HL-60 (cell line): ENCODE data around the gene NACC2.

Source experiments
- DNase-seq, 2 experiments: peaks; one replicate each; pipeline ENCODE4 v3.0.0-alpha.2; 2010 to 2020; ENCODE audit warnings: low read depth in 1 of 2, low spot score in 1 of 2
- H3K27ac ChIP-seq: fragments of 250-450 bp; sonication (Bioruptor Pico); replicated peaks from 2 replicates; pipeline ENCODE4 v1.5.1; 2020; ENCODE audit warnings: mild to moderate bottlenecking, moderate library complexity
- H3K27me3 ChIP-seq: fragments of 250-450 bp; sonication (Bioruptor Pico); 2 replicates; pipeline ENCODE4 v1.5.1; 2021; ENCODE audit warnings: mild to moderate bottlenecking, moderate library complexity; ENCODE audit not compliant: insufficient read depth, poor library complexity, severe bottlenecking
- H3K4me3 ChIP-seq: replicated peaks from 2 replicates; pipeline ENCODE4 v1.5.1; 2011; ENCODE audit warnings: mild to moderate bottlenecking, control low read depth, low read length; ENCODE audit not compliant: insufficient read depth
- GABPA ChIP-seq: IDR thresholded peaks from 2 replicates; pipeline ENCODE4 v1.6.1; 2012; ENCODE audit warnings: low read depth
- POLR2AphosphoS5 ChIP-seq: IDR thresholded peaks from 2 replicates; pipeline ENCODE4 v1.6.1; 2012; ENCODE audit warnings: low read depth
- SPI1 ChIP-seq: IDR thresholded peaks from 2 replicates; pipeline ENCODE4 v1.6.1; 2012; ENCODE audit warnings: low read depth, mild to moderate bottlenecking, borderline replicate concordance
- TF ChIP-seq, protein P1 (sequence below): IDR thresholded peaks from 2 replicates; pipeline ENCODE4 v1.6.1; 2012; ENCODE audit warnings: low read depth; ENCODE audit not compliant: insufficient replicate concordance
- TF ChIP-seq, protein P2 (sequence below): IDR thresholded peaks from one replicate; pipeline ENCODE4 v1.5.1; 2011; ENCODE audit warnings: low read length, control low read depth, inconsistent platforms; ENCODE audit not compliant: insufficient read depth

Gene NACC2

DNA sequence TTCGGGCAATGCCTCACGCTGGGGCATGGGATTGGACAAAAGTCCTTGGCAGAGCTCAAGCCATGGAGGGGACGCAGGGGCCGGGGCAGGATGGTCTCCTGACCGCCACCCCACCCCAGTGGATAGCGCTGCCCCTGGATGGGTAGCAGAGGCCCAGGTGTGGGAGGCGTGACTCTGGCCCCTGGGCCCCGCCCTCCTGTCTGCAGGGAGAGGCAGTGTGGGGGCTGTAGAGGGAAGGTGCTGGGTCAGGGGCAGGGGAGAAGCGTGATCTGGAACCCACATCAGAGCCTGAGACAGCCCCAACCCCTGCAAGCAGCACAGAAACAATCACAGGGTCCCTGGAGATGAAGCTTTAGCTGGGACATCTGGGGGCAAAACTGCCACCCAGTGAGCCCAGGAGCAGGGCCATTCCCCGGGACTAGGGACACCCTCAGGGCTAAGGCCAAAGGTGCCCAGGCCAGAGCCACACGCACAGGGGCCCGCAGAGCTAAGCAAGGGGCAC lies 36.2 kb downstream of the NACC2 start:
- H3K27me3 ChIP-seq = no peaks in the 10 kb centered on the region

DNA sequence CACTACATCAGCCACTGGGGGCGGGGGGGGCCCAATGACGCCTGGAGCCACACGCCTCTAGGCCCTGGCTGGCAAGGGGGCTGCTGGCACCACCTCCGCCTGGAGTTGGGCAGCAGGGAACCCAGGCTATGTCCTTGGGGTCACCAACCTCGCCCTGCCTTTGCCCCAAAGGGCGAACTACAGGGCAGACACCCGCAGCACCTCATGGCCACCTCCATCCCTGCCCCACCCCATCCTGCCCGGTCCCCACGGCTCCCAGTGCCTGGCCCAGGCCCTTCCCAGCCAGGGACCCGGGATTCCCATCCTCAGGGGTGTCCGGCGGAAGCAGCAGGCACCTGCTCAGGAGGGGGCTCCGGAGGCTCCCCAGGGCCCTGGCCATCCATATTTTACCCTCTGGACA lies 37.0 kb downstream of the NACC2 start:
- no peak for DNase-seq
- TF ChIP-seq POLR2AphosphoS5 = no peak
- no peak for TF ChIP-seq GABPA
- TF ChIP-seq, protein P1, sequence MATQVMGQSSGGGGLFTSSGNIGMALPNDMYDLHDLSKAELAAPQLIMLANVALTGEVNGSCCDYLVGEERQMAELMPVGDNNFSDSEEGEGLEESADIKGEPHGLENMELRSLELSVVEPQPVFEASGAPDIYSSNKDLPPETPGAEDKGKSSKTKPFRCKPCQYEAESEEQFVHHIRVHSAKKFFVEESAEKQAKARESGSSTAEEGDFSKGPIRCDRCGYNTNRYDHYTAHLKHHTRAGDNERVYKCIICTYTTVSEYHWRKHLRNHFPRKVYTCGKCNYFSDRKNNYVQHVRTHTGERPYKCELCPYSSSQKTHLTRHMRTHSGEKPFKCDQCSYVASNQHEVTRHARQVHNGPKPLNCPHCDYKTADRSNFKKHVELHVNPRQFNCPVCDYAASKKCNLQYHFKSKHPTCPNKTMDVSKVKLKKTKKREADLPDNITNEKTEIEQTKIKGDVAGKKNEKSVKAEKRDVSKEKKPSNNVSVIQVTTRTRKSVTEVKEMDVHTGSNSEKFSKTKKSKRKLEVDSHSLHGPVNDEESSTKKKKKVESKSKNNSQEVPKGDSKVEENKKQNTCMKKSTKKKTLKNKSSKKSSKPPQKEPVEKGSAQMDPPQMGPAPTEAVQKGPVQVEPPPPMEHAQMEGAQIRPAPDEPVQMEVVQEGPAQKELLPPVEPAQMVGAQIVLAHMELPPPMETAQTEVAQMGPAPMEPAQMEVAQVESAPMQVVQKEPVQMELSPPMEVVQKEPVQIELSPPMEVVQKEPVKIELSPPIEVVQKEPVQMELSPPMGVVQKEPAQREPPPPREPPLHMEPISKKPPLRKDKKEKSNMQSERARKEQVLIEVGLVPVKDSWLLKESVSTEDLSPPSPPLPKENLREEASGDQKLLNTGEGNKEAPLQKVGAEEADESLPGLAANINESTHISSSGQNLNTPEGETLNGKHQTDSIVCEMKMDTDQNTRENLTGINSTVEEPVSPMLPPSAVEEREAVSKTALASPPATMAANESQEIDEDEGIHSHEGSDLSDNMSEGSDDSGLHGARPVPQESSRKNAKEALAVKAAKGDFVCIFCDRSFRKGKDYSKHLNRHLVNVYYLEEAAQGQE = no peak
- TF ChIP-seq SPI1 = no peak
- TF ChIP-seq, protein P2, sequence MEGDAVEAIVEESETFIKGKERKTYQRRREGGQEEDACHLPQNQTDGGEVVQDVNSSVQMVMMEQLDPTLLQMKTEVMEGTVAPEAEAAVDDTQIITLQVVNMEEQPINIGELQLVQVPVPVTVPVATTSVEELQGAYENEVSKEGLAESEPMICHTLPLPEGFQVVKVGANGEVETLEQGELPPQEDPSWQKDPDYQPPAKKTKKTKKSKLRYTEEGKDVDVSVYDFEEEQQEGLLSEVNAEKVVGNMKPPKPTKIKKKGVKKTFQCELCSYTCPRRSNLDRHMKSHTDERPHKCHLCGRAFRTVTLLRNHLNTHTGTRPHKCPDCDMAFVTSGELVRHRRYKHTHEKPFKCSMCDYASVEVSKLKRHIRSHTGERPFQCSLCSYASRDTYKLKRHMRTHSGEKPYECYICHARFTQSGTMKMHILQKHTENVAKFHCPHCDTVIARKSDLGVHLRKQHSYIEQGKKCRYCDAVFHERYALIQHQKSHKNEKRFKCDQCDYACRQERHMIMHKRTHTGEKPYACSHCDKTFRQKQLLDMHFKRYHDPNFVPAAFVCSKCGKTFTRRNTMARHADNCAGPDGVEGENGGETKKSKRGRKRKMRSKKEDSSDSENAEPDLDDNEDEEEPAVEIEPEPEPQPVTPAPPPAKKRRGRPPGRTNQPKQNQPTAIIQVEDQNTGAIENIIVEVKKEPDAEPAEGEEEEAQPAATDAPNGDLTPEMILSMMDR = no peak

More for the DNA sequence above, 36.2 kb downstream of the NACC2 start:
- no peak for DNase-seq
- TF ChIP-seq SPI1 (no peak), GABPA (no peak), POLR2AphosphoS5 (no peak)
- TF ChIP-seq, protein P1 = no peak
- TF ChIP-seq, protein P2 = no peak
- no peak overlapping the region for H3K27ac ChIP-seq
- H3K4me3 ChIP-seq = no peak overlapping the region

DNA sequence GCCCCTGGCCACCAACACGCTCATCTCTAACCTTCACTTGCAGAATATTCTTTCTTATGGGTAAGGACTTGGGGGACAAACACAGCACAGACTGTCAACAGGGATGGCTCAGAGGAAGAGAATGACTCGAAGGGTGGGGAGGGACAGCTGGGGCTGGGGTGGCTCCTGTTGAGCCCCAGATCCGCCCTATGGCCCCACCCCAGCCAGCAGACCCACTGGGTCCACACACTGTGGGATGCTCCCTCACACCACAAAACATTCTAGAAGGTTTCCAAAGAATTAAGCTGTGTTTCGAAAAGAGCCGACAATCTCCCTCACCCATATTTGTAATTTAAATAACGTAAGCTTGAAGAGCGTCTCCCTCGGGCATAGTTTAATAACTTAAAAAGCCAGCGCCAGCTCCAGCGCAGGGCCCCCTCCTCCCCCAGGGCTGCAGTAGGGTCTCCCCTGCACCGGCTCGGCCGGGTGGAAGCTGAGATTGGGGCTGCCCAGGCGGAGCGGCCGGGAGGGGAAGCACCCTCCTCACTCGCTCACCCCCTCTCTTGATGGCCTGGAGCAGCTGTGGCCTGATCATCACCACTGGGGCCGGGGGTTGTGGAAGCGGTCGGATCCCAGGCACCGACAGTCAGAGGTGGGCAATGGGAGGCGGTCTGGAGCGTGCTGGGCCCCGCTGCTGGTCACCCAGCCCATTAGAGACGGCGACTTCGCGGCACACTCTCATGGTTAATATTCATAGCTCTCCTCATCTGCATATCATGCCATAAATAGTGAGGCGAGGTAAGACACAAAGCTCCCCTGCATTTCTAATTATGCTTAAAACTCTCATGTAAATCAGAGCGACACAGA lies 37.6 kb downstream of the NACC2 start:
- H3K27me3 ChIP-seq = no peaks in the 10 kb centered on the region
- H3K4me3 ChIP-seq = no peak overlapping the region
- no peak overlapping the region for H3K27ac ChIP-seq
- TF ChIP-seq, protein P1 = no peak
- TF ChIP-seq POLR2AphosphoS5 (no peak), SPI1 (no peak)
- DNase-seq = no peak

More for the DNA sequence above, 37.0 kb downstream of the NACC2 start:
- Histone ChIP-seq H3K27me3 (no peaks in the 10 kb centered on the region), H3K27ac (no peak overlapping the region), H3K4me3 (no peak overlapping the region)
